Hippocampal formation (tissue), 2 donors: ENCODE data around the gene MPND.

ENCODE experiments used
- DNase-seq, 2 donors: peaks; one replicate each; lab custom pipeline; 2025; lab: John Stamatoyannopoulos, UW

The MPND gene, protein sequence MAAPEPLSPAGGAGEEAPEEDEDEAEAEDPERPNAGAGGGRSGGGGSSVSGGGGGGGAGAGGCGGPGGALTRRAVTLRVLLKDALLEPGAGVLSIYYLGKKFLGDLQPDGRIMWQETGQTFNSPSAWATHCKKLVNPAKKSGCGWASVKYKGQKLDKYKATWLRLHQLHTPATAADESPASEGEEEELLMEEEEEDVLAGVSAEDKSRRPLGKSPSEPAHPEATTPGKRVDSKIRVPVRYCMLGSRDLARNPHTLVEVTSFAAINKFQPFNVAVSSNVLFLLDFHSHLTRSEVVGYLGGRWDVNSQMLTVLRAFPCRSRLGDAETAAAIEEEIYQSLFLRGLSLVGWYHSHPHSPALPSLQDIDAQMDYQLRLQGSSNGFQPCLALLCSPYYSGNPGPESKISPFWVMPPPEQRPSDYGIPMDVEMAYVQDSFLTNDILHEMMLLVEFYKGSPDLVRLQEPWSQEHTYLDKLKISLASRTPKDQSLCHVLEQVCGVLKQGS

DNA sequence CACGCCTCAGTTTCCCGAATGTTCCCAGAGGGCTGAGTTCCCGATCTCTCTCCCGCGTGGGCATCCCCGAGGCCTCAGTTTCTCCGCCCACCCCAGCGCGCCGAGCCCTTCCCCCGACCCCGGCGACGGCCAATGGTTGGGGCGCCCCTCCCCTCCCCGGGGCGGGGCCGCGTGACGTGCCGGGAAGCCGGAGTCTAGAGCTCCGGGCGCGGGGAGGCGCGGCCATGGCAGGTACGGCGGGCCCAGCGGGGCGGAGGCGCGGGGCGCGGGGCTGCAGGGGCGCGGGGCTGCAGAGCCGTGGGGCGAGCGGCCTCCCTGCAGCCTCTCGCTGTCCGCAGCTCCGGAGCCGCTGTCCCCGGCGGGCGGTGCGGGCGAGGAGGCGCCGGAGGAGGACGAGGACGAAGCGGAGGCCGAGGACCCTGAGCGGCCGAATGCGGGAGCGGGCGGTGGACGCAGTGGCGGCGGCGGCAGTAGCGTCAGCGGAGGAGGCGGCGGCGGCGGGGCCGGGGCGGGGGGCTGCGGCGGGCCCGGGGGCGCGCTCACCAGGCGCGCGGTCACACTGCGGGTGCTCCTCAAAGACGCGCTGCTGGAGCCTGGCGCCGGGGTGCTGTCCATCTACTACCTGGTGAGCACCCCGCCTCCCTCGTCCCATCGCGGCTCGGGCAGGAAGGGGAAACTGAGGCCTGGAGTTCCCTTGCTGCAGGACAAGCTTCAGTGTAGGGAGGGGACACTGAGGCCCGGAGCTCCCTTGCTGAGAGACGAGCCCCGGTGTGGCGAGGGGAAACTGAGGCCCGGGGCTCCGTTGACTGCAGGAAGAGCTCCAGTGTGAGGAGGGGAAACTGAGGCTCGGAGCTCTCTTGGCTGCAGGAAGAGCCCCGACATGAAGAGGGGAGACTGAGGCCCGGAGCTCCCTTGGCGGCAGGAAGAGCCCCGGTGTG, at the start of gene MPND:
Gene MPND, plus strand, starts transcription at position 193 of the 938 bp plus-strand sequence. Its CDS starts 32 bp downstream, at position 225.
- peak; percentile 88 to 91 for DNase-seq

DNA sequence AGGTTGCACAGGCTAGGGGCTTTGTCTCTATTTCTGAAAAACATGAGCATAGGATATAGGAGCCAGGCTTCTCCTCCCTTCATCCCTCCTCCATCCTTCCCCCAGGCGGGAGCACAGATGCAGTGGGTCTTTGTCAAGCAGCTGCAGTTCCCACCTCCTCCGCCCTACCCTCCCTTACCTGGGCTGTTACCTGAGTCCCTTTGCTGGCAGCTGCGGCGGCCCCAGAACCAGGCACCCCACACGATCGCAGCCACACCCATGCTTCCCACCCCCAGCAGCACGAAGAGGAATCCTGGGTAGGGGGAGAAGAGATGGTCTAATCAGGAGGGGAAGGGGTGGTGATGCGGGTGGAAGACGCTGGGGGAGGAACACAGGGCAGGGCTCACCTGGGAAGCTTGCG, 49.0 kb upstream of the MPND start:
- DNase-seq = no peak

DNA sequence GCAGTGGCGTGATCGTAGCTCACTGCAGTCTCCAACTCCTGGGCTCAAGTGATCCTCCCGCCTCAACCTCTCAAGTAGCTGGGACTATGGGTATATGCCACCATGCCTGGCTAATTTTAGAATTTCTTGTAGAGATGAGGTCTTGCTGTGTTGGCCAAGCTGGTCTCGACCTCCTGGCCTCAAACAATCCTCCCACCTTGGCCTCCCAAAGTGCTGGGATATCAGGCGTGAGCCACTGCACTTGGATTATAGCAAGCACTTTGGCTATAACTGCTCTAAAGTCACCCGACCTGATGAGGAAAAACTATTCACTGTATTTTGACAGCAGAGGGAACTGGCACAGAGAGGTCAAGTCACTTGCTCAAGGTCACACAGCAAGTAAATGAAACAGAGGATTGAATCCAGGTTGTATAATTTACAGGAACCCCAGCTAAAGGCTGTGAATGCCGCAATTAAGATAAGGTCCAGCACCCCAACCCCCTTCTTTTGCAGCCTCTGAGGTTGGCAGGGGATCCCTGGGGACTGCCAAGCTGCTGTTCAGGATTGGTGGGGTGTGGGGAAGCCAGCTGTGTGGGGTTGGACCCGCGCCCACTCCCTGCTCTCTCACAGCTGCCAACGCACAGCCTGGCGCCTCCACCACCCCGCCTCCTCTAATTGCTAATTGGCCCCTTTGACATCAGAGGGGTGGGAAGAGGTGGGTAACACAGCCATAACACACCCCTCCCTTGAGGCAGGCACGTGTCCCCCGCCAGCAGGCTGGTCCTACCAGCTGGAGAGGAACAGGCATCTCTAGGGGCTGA, 47.2 kb upstream of the MPND start:
- peak; percentile 22 to 76 for DNase-seq

DNA sequence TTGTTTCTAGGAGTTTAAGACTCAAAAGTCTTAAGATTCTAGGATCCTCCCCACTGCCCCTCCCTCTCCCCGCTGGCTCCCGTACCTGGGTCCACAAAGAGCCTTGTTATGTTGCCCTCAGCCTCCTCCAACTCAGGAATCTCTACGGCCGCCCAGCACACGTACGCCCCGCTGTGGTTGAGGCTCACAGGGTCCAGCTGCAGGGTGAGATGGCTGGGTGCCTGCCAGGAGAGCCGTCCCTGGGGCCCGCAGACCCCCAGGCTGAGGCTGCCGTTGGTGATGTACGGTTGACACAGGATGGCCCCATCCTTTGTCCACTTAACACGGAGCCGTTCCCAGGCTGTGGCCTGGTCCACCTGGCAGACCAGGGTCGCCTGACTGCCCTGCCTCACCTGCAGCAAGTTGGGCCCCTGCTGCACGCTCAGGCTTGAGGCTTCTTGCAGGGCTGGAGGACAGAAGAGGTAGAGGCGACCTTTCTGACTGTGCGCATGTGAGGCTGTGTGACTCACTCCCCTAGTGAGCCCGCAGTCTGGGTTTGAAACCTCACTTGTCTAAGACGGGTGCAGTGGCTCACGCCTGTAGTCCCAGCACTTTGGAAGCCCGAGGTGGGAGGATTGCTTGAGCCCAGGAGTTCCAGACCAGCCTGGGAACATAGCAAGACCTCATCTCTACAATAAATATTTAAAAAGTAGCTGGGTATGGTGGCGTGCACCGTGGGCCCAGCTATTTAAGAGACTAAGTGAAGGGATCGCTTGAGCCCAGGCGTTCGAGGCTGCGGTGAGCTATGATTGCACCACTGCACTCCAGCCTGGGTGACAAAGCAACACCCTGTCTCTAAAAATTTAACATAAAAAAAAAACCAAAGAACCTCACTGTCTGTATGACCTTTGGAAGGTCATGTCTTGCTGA, 45.2 kb upstream of the MPND start:
- no peak for DNase-seq

DNA sequence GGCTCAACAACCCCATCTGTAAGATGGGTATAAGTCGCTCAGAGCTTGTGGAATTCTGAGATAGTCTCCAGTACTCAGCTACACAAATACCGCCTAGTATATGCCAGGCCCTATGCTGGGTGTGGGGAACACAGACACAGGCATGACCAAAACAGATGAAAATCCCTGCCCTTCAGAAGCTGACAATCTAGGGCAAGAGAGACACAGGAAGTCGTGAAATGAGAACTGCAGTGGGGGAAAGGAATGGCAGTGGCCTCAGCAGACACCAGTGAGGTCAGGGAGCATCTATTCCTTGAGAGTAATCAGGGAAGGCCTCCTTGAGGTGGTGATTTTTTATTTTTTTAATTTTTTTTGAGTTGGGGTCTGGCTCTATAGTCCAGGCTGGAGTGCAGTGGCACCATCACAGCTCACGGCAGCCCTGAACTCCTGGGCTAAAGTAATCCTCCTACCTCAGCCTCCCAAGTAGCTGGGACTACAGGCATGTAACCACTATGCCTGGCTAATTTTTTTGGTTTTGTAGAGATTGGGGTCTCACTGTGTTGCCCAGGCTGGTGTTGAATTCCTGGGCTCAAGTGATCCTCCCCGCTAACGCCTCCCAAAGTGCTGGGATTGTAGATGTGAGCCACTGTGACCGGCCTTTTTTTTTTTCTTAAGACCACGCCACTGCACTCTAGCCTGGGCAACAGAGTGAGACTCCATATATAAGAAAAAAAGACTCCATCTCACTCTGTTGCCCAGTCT, 44.4 kb upstream of the MPND start:
- DNase-seq = no peak

DNA sequence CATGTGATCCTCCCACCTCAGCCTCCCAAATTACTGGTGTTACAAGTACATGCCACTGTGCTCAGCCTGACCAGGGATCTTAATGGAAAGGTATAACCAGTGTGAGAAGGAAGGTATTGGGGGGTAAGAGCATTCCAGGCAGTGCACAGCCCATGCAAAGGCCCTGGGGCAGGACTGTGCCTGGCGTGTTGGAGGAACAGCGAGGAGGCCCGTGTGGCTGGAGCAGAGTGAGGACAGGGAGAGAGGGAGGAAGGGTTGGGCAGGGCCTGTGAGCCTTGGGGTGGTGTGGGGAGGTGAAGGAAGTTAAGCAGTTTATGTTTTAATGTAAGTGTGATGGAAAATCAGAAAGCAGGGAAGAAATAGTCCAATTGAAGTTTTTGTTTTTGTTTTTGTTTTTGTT, 42.8 kb upstream of the MPND start:
- DNase-seq = no peak

DNA sequence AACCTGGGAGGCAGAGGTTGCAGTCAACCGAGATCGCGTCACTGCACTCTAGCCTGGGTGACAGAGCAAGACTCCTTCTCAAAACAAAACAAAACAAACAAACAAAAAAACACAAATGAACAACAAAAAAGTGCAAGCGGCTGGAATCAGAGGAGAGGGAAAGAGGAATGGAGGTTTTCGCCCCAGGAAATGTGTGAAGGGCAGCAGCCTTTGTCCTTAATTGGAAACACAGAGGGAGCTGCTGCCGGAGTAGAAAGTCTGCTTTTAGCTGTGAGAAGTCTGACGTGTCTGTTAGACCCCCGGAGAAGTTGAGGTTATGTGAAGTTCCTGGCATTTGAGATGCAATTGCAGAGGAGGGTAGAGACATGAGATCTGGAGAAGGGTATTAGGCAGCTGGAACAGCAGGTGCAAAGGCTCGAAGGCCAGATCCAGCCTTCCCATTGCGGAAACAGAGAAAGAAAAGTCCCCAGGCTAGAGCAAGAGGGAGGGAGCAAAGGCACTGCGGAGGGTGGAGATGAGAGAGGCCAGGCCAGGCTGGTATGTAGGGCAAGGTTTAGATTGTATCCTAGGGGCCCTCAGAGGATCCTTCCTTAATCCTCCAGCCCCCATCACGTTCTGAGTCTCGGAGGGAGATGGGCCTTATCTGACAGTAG, 41.6 kb upstream of the MPND start:
- DNase-seq = no peak

DNA sequence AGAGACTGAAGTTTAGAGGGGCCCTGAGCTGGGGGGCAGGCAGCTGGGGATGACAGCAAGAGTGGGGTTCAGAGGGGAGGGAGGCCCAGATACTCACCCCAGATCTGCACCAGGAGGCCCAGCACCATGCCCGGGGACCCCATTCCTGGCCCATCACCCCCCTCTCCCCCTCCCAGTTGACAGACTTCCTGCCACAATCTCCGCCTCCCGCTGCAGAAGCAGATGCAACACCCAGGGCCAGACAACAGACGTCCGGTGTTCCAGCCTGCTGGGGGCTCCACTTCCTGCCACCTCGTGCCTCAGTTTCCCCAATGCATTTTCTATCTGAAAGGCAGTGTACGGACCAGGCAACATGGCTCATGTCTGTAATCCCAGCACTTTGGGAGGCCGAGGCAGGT, 41.1 kb upstream of the MPND start, which contains the start of gene TMIGD2:
Gene TMIGD2, minus strand, starts transcription at position 147 of the 398 bp plus-strand sequence. Its CDS starts 4 bp downstream, at position 143.
- no peak for DNase-seq

DNA sequence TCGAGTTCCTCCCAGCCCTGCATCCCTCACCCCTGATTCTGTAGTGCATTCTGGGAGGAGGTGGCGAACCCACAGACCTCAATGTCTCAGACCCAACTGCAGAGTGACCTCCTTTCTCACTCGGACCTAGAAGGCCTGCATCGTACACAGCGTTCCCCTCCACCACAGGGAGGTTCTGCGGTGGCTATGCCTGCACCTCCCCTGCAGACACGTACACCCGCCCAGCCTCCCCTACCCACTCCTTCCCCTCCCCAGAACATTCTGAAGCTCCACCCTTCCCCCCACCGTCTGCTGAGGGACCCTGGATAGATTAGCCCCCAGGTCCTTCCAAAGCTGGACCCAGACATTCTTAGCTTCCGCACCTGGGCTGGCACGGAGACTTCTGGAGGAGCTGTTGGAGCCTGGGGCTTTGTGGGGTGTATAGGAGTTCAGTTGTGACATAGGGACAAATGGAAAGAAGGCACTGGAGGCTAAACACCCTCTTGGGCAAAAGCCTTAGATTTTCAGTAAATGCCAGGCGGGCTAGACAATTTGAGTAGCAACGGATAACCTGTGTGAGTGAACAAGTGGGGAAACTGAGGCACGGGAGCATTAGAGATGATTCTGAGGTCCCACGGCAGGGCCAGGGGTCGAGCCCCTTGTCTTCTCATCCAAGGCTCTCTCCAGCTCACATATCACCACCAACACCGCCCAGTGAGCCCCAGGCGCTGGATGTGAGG, 39.4 kb upstream of the MPND start:
- no peak for DNase-seq

DNA sequence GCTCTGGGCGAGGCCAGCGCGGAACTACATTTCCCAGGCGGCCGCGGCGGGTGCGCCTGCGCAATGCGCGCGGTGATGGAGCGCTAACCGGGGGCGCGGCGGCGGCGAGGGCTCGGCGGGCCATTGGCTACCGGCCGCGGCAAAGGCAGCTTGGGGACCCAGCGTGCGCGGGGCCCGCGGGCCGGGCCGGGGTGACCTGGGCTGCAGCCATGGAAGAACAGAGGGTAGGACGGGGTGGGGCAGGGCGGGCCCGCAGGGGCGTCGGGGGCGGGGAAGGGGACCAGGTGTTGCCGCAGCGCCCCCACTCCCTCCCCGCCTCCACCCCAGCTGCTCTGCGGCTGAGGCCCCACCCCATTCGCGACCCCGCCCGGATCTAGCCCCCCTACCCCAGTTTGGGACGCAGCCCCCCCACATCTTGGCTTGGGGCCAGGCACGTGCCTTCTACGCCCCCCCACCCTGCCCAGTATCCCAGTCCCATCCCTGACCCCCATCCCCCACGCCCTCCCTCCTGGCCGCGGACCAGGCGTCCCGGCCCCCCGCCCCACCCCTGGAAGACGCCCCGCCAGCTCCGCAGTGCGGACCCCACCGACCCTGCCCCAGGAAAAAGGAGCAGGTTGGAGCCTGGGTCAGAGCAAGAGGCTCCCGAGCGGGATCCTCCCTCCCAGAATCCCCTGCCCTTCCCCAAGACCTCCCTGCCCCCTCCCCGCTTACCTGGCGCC, 38.7 kb upstream of the MPND start, which contains the start of gene FSD1:
Gene FSD1, plus strand, starts transcription at position 61 of the 719 bp plus-strand sequence. Its CDS starts 149 bp downstream, at position 210.
- peak in 1 of 2 donors; percentile 40 for DNase-seq

DNA sequence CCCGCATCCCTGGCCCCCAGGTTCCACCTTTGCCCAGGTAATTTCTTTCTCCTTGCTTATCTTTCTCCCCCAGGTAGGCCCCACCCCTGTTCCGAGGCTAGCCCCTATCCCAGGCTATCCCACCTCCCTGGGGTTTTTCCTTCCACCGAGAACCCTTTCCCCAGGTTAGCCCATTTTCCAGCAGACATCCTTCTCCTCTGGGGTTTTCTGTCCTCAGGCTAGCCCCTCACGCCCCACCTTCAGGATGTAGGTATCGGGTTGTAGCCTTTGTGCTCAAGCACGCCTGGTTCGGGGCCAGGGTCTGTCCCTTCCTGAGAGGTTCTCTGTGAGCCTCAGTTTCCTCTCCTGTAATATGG, 38.1 kb upstream of the MPND start:
- no peak for DNase-seq

DNA sequence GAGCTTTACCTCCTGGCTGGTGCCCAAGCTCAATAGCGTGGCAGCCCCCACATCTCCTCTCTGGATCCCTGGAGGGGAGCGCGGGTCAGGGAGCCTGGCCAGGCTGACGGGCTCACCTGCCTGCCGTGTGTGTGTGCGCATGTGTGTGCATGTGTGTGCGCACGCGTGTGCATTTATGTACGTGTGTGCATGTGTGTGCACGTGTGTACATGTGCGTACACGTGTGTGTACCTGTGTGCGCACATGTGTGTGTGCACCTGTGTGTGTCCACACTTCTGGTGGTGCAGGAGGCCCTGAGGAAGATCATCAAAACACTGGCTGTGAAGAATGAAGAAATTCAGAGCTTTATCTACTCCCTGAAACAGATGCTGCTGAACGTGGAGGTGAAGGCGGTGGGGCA, 37.7 kb upstream of the MPND start:
- no peak for DNase-seq

DNA sequence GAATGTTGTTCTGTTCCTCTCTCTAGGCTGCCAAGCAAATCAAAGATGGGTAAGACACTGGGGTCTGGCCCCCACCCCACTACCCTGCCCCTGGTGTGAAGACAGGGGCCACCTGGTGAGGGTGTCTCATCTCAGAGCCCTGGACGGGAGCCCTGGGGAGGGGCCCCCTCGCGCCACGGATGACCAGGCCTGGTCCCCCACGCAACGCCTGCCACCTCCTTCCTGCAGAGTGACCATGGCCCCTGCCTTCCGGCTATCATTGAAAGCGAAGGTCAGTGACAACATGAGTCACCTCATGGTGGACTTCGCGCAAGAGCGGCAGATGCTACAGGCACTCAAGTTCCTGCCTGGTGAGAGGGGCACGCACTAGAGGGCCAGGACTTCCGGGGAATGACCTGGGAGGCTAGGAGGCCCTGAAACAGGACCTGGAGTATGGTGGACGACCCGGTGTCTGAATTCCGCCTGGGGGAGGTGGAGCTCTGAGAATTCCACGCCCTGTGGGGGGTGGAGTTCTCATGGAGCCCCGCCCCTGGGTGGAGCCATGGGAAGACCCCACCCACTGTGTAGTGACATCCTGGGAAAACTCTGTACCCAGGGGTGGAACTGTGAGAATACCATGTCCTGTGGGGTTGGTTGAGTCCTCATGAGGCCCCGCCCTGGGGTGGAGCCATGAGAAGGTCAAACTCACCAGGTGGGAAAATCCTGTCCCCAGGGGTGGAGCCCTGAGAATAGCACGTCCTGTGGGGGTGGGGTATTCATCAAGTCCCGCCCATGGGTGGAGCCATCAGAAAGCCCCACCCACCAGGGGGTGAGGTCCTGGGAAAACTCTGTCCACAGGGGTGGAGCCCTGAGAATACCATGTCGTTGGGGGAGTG, 32.9 kb upstream of the MPND start:
- DNase-seq = no peak

DNA sequence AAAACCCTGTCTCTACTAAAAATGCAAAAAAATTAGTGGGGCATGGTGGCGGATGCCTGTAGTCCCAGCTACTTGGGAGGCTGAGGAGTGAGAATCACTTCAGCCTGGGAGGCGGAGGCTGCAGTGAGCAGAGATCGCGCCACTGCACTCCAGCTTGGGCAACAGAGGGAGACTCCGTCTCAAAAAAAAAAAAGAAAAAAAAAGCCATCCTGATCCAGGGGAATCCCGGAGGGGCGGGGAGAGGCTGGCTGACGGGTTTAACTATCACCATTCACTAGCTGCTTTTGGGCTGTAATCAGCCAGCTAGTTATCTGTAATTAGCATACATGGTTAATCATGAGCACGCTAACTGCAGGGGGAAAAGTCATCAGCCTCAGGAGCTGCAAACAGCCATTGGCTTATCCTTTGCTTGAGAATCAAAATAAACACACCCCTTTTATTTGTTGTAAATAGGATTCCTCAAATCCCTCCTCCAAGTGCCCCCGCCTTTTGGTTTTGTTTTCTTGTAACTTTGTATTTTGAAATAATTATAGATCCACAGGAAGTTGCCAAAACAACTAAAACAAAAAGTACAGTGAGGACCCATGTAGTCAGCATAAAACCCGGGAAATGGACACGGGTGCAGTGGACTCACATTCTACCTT, 29.4 kb upstream of the MPND start:
- DNase-seq = no peak

DNA sequence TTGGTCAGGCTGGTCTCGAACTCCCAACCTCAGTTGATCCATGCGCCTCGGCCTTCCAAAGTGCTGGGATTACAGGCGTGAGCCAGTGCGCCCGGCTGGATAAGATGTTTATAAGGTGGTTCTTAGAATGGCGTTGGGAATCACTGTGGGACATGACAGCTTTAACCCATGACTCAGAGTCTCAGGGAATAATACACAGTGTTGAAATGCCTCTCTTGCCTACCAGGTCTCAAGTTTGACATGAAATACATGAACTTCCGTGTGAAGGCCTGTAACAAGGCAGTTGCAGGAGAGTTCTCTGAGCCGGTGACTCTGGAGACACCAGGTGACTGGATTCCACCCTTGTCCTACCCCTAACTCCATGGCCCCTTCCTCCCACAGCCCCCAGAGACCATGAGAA, 26.4 kb upstream of the MPND start:
- no peak for DNase-seq

DNA sequence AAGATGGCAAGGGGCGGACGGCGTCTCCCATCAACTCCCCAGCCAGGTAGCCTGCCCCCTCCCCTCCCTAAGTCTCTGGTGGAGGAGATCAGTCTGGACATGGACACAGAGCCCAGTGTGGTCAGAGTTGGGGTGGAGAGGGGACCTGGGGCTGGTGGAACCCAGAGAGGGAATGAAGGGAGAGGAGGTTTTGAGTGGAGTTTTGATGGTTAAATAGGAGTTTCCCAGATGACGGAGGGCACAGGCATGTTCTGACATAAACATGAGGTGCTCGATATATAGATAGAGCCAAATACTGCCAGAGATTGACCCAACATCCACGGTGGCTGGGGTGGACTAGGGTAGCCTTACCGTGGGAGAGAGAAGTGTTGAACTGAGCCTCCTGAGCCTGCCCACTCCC, 24.9 kb upstream of the MPND start:
- DNase-seq = no peak
